Activated naive CD8-positive, alpha-beta T cell (primary cell): Measurements from ENCODE around the gene JAKMIP2.

Experiments
- H3K27ac Mint-ChIP-seq: one replicate; pipeline ENCODE4 v1.8.0; 2021; ENCODE audit warnings: mixed read lengths
- H3K27me3 Mint-ChIP-seq: one replicate; pipeline ENCODE4 v1.8.0; 2021; ENCODE audit warnings: mixed read lengths
- H3K36me3 Mint-ChIP-seq: one replicate; pipeline ENCODE4 v1.8.0; 2021; ENCODE audit warnings: mixed read lengths
- H3K4me1 Mint-ChIP-seq: one replicate; pipeline ENCODE4 v1.8.0; 2021; ENCODE audit warnings: low read depth, mixed read lengths
- H3K4me3 Mint-ChIP-seq: one replicate; pipeline ENCODE4 v1.8.0; 2021; ENCODE audit warnings: mild to moderate bottlenecking, mixed read lengths
- H3K9me3 Mint-ChIP-seq: one replicate; pipeline ENCODE4 v1.8.0; 2021; ENCODE audit warnings: low read depth, mixed read lengths

JAKMIP2 gene

GRCh38 chr5:147767048-147767447 is 15.5 kb downstream of the JAKMIP2 start:
- no peaks in the 10 kb centered on the region for H3K27me3 Mint-ChIP-seq

GRCh38 chr5:147763791-147764525 is 18.6 kb downstream of the JAKMIP2 start:
- H3K4me3 Mint-ChIP-seq: no peak overlapping the region
- H3K36me3 Mint-ChIP-seq: no peaks in the 10 kb centered on the region
- H3K4me1 Mint-ChIP-seq: no peaks in the 10 kb centered on the region
- no peak overlapping the region for H3K27ac Mint-ChIP-seq
- H3K9me3 Mint-ChIP-seq: peaks cover 1% of the 10 kb centered on the region
- H3K27me3 Mint-ChIP-seq: peaks cover 1% of the 10 kb centered on the region

More at GRCh38 chr5:147767048-147767447, 15.5 kb downstream of the JAKMIP2 start:
- H3K27ac Mint-ChIP-seq: no peak overlapping the region
- no peaks in the 10 kb centered on the region for H3K4me1 Mint-ChIP-seq
- no peak overlapping the region for H3K4me3 Mint-ChIP-seq
- H3K36me3 Mint-ChIP-seq: no peaks in the 10 kb centered on the region
- no peaks in the 10 kb centered on the region for H3K9me3 Mint-ChIP-seq

- peaks cover 3% of the 10 kb centered on the region for H3K9me3 Mint-ChIP-seq
- H3K4me3 Mint-ChIP-seq: no peak overlapping the region
- H3K4me1 Mint-ChIP-seq: no peaks in the 10 kb centered on the region
- H3K27me3 Mint-ChIP-seq: peaks cover 1% of the 10 kb centered on the region
- H3K36me3 Mint-ChIP-seq: peaks cover 2% of the 10 kb centered on the region
- no peak overlapping the region for H3K27ac Mint-ChIP-seq
Observed at GRCh38 chr5:147760086-147760875, 22.2 kb downstream of the JAKMIP2 start.

- Mint-ChIP-seq H3K4me1 (no peaks in the 10 kb centered on the region), H3K9me3 (peaks cover 3% of the 10 kb centered on the region), H3K4me3 (no peak overlapping the region), H3K27ac (no peak overlapping the region), H3K36me3 (peaks cover 2% of the 10 kb centered on the region), H3K27me3 (peaks cover 1% of the 10 kb centered on the region)
Observed at GRCh38 chr5:147759441-147759840, 23.1 kb downstream of the JAKMIP2 start.

- Mint-ChIP-seq H3K27me3 (peaks cover 1% of the 10 kb centered on the region), H3K27ac (no peak overlapping the region), H3K36me3 (peaks cover 5% of the 10 kb centered on the region), H3K4me3 (no peak overlapping the region), H3K4me1 (no peaks in the 10 kb centered on the region), H3K9me3 (peaks cover 7% of the 10 kb centered on the region)
Observed at GRCh38 chr5:147756566-147756965, 26.0 kb downstream of the JAKMIP2 start.

- peaks cover 7% of the 10 kb centered on the region for H3K9me3 Mint-ChIP-seq
- peaks cover 5% of the 10 kb centered on the region for H3K36me3 Mint-ChIP-seq
- no peak overlapping the region for H3K4me3 Mint-ChIP-seq
- H3K27ac Mint-ChIP-seq: no peak overlapping the region
- H3K27me3 Mint-ChIP-seq: peaks cover 1% of the 10 kb centered on the region
- no peaks in the 10 kb centered on the region for H3K4me1 Mint-ChIP-seq
Observed at GRCh38 chr5:147754372-147755122, 28.0 kb downstream of the JAKMIP2 start.

GRCh38 chr5:147753765-147754164 is 28.8 kb downstream of the JAKMIP2 start:
- peaks cover 4% of the 10 kb centered on the region for H3K9me3 Mint-ChIP-seq
- H3K4me3 Mint-ChIP-seq: no peak overlapping the region
- H3K4me1 Mint-ChIP-seq: no peaks in the 10 kb centered on the region
- H3K36me3 Mint-ChIP-seq: peaks cover 5% of the 10 kb centered on the region
- no peak overlapping the region for H3K27ac Mint-ChIP-seq
- no peaks in the 10 kb centered on the region for H3K27me3 Mint-ChIP-seq

GRCh38 chr5:147752666-147753290 is 29.8 kb downstream of the JAKMIP2 start:
- H3K4me1 Mint-ChIP-seq: no peaks in the 10 kb centered on the region
- peaks cover 4% of the 10 kb centered on the region for H3K9me3 Mint-ChIP-seq
- no peak overlapping the region for H3K4me3 Mint-ChIP-seq
- H3K36me3 Mint-ChIP-seq: peaks cover 5% of the 10 kb centered on the region
- H3K27me3 Mint-ChIP-seq: no peaks in the 10 kb centered on the region
- no peak overlapping the region for H3K27ac Mint-ChIP-seq

GRCh38 chr5:147752033-147752432 is 30.5 kb downstream of the JAKMIP2 start:
- peaks cover 5% of the 10 kb centered on the region for H3K36me3 Mint-ChIP-seq
- H3K9me3 Mint-ChIP-seq: peaks cover 4% of the 10 kb centered on the region
- no peak overlapping the region for H3K27ac Mint-ChIP-seq
- no peaks in the 10 kb centered on the region for H3K27me3 Mint-ChIP-seq
- H3K4me1 Mint-ChIP-seq: no peaks in the 10 kb centered on the region
- H3K4me3 Mint-ChIP-seq: no peak overlapping the region

GRCh38 chr5:147751156-147751830 is 31.2 kb downstream of the JAKMIP2 start:
- no peak overlapping the region for H3K27ac Mint-ChIP-seq
- no peaks in the 10 kb centered on the region for H3K4me1 Mint-ChIP-seq
- no peak overlapping the region for H3K4me3 Mint-ChIP-seq
- no peaks in the 10 kb centered on the region for H3K27me3 Mint-ChIP-seq
- H3K9me3 Mint-ChIP-seq: peaks cover 4% of the 10 kb centered on the region
- peaks cover 3% of the 10 kb centered on the region for H3K36me3 Mint-ChIP-seq

GRCh38 chr5:147750065-147750464 is 32.5 kb downstream of the JAKMIP2 start:
- Mint-ChIP-seq H3K27me3 (no peaks in the 10 kb centered on the region), H3K36me3 (peaks cover 3% of the 10 kb centered on the region), H3K4me3 (no peak overlapping the region), H3K4me1 (no peaks in the 10 kb centered on the region), H3K27ac (no peak overlapping the region), H3K9me3 (peaks cover 4% of the 10 kb centered on the region)

GRCh38 chr5:147748590-147748989 is 33.9 kb downstream of the JAKMIP2 start:
- H3K27ac Mint-ChIP-seq: no peak overlapping the region
- H3K27me3 Mint-ChIP-seq: no peaks in the 10 kb centered on the region
- no peaks in the 10 kb centered on the region for H3K4me1 Mint-ChIP-seq
- no peak overlapping the region for H3K4me3 Mint-ChIP-seq
- H3K36me3 Mint-ChIP-seq: peaks cover 3% of the 10 kb centered on the region
- no peaks in the 10 kb centered on the region for H3K9me3 Mint-ChIP-seq

- no peaks in the 10 kb centered on the region for H3K27me3 Mint-ChIP-seq
- H3K36me3 Mint-ChIP-seq: peaks cover 3% of the 10 kb centered on the region
Observed at GRCh38 chr5:147746986-147747385, 35.5 kb downstream of the JAKMIP2 start.

GRCh38 chr5:147743678-147744374 is 38.7 kb downstream of the JAKMIP2 start:
- Mint-ChIP-seq H3K27me3 (no peaks in the 10 kb centered on the region), H3K4me3 (no peak overlapping the region), H3K27ac (no peak overlapping the region), H3K4me1 (no peaks in the 10 kb centered on the region), H3K9me3 (no peaks in the 10 kb centered on the region), H3K36me3 (no peaks in the 10 kb centered on the region)

More at GRCh38 chr5:147746986-147747385, 35.5 kb downstream of the JAKMIP2 start:
- Mint-ChIP-seq H3K27ac (no peak overlapping the region), H3K4me1 (no peaks in the 10 kb centered on the region), H3K9me3 (no peaks in the 10 kb centered on the region), H3K4me3 (no peak overlapping the region)
